CD4-positive, alpha-beta T cell treated with Interleukin-15 for 1 hour (primary cell): ENCODE measurements around the gene SETD4.
A peak's percentile ranks its signal among the peaks of the same experiment; 100 is the strongest.
"Not testable (repeated sequence)": the region's sequence is repeated elsewhere in the genome, so short reads cannot be mapped to it uniquely, and the experiment has no call there.

Experiments
- DNase-seq: peaks from one replicate; pipeline ENCODE4 v3.0.0-alpha.2; 2020

SETD4 gene, protein sequence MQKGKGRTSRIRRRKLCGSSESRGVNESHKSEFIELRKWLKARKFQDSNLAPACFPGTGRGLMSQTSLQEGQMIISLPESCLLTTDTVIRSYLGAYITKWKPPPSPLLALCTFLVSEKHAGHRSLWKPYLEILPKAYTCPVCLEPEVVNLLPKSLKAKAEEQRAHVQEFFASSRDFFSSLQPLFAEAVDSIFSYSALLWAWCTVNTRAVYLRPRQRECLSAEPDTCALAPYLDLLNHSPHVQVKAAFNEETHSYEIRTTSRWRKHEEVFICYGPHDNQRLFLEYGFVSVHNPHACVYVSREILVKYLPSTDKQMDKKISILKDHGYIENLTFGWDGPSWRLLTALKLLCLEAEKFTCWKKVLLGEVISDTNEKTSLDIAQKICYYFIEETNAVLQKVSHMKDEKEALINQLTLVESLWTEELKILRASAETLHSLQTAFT

DNA sequence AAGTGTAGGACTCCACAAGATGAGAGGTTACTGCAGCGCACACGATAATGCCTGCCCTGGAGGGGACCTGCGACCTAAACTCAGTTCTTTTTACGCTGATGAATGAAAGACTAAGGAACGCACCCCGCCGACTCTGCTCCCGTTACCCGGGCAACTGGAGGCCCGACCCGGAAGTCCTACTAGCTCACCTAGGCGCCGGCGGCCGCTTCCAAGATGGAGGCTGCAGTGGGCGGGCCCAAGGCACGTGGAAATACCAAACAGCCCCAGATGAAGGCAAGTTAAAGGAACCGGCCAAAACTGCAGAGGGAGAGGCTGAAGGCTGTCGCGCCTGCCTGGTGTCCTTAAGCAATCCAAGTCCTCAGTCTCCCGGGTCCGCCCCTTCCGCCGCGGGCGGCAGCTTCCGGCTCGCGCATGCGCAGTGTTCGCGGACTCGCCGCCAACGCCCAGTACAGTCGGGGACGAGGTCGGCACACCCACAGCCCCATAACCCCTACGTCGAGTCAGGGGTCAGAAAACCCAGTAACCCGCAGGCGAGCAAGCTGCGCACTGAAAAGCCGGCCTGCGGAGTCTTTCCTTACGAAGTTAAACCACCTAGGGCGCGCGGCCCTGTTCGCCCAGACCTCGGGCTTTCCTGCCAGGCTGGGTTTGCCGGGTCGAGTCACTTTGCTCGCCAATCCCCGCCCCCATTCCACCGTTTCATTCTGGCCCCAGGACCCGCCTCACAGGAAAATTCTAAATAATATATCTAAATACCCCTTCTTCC, at the start of gene SETD4:
Gene SETD4, minus strand, starts transcription at position 368 of the 763 bp plus-strand sequence. CDS start 1,638 bp downstream, outside the sequence.
- DNase-seq, result peak; percentile 91

DNA sequence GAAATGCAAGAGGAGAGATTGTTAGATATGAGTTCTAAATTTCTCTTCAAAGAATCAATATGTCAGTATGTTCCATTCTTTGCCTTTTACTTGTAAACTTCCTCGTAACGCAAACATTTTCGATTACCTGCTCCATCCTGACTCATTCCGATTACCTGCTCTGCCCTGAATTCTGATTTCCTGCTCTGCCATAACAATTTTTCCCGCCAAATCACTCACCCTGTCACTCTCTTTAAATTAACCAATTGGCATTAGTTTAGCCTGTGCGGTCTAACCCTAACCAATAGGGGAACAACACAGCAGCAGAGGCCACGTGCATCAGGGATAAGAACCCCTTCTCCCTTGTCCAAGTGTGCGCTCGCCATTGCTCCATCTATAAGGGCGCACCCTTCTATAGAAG, 49.5 kb upstream of the SETD4 start:
- no peak for DNase-seq

DNA sequence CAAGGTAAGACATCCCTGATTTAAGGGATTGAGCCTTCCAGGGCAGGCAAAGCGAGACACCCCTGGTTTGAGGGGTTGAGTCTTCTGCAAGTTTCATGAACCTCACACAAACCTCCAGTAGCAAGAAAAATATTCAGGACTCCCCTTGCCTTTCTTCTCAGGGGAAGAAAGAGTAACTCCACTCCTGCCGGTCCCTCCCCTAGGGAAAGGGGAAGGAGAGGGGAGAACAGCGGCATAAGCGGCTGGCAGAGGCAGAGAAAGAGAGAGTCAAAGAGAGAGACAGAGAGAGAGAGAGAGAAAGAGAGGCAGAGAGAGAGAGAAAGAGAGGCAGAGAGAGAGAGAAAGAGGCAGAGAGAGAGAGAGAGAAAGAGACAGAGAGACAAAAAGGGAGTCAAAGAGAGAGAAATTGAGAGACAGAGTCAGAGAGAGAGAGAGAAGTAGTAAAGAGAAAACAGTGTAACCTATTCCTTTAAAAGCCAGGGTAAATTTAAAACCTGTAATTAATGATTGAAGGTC, 45.1 kb upstream of the SETD4 start:
- DNase-seq, result no peak

DNA sequence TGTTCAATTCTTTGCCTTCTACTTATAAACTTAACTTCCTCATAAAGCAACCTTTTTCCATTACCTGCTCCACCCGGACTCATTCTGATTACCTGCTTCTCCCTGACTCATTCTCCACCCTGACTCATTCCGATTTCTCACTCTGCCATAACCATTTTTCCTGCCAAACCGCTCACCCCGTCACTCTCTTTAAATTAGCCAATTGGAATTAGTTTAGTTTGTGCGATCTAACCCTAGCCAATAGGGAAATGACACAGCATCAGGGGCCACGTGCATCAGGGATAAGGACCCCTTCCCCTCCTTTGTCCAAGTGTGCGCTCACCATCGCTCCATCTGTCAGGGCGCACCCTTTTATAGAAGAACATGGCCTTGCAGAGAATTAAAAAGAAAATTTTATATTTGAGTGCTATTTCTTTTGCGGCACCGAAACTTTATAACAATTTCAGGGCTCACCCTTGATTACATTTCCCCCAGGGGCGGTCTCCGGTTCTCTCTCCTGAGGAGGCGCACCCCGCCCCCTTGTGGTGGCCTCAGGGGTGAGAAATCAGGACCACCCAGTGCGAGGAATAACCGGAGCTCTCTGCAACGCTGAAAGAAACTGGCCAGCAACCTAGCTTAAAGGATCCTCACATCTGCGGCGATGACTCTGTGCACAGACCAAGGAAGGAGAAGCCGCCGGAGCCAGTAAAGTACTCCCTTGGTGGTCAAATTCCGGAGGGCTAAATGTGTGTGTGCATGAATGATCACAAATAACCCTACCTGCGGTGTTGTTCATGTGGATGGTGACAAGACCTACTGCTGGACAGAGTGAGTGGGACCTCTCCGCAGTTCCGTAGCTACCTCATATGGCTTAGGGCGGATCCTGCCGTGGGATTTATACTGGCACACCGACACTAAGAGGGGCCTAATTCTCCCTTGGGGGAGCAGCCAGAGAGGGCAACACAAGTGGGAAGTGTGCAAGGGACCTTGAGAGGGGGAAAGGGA, 44.3 kb upstream of the SETD4 start:
- peak; percentile 43 for DNase-seq

DNA sequence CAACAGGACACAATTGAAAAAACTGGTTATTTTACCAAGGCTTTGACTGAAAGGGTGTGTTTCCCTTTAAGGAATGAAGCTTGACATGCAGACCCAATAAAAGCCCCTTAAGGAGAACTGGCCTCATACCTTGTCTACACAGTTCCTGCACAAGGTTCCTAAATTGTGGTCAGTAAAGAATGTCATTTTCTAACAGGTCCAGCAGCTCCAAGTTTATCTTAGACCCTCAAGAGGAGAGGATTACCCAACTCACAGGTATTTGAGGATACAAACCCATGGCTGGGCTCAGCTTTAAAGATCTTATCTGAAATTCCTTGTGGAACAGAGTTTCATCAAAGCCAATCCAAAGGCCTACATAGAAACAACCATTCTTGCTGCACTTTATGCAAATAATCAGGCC, 43.1 kb upstream of the SETD4 start:
- DNase-seq, result no peak

DNA sequence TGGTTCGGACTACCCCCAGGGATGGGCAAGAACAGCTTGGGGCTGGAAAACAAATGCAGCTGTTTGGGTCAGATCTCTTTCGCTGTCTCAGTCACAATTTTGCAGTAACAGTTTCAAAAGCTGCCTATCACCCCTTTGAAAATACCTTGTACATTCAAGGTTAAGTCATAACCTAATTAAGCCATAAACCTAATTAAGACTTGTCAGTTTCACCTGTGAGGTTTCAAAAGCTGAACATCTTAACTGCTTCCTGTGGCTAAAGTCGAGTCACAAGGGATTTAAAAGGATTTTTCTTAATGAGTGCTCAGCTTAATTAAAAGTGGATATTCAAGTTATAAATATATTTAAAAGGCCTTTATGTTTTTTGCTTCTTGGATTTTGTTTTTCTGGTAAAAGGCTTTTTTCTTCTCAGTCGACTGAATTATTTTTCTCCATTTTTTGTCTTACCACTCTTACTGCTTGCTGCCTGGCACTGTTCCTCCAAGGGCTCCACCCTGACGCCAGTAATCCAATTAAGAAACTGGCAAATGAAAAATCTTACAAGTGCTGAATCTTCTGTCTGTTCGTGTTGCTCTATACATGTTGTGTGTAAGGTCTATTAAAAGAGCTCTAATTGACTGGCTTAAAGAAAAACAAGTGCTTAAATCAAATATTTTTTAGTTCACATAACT, 40.8 kb upstream of the SETD4 start:
- no peak for DNase-seq

DNA sequence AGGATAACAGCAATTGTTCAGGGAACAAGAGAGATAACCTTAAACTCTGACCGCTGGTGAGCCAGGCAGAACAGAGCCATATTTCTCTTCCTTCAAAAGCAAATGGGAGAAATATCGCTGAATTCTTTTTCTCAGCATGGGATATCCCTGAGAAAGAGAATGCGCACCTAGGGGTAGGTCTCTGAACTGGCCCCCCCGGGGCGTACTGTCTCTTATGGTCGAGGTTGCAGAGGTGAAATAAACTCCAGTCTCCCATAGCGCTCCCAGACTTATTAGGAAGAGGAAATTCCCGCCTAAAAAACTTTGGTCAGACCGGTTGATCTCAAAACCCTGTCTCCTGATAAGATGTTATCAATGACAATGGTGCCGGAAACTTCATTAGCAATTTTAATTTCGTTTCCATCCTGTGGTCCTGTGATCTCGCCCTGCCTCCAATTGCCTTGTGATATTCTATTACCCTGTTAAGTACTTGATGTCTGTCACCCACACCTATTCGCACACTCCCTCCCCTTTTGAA, 39.4 kb upstream of the SETD4 start:
- DNase-seq, result not testable (repeated sequence)

DNA sequence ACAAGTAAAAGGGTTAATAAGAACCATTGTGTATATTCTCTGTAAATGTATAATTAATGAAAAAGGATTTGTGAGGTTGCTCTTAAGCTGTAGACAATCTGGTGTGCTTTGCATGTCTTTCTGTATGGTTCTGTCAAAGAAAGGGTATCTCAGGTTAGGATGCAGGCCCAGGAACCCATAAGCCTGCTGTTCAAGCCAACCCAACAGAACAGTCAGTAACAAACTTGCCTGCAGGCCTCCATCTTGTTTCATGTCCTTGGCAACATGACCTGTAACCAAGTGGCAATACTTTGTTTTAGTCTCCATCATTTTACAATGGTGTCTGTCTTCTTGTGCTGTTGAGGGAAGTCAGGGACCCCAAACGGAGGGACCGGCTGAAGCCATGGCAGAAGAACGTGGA, 38.7 kb upstream of the SETD4 start:
- no peak for DNase-seq

DNA sequence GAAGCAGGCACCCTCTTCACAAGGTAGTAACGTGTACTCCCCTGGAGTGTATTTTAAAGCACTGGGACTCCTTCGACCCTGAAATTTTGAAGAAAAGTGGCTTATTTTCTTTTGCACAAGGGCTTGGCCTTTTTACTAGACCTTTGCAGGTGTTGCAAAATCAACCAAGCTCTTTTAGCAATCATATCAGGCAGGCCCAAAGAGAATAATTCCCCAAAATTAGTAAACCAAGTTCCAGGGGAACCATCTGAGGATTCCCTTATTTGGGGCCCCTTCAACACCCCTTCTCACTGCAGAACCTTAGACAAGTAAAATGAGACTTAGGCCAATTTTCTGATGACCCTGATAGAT, 37.8 kb upstream of the SETD4 start:
- DNase-seq, result no peak

DNA sequence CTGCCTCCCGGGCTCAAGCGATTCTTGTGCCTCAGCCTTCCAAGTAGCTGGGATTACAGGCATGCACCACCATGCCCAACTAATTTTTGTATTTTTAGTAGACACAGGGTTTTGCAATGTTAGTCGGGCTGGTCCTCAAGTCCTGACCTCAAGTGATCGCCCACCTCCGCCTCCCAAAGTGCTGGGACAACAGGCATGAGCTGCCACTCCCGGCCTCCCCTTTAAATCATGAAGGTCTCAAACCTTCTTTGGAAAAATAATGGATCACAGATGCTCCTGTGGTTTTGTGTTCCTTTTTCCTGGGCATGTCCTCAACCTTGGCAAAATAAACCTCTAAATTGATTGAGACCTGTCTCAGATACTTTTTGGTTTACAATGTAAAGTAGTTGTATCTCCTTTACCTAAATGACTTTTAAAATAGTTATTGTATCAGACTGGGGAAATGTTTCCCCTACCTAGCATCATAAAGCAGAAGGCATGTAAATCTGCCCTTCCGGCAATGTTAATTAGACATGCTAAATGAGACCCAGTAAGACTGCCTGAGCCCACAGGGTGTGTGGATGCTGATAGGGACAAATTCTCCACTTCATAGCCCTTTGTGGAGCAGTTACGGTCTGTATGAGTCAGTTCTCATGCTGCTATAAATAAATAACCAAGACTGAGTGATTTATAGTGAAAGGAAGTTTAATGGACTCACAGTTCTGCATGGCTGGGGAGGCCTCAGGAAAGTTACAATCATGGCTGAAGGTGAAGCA, 37.3 kb upstream of the SETD4 start:
- DNase-seq, result no peak

DNA sequence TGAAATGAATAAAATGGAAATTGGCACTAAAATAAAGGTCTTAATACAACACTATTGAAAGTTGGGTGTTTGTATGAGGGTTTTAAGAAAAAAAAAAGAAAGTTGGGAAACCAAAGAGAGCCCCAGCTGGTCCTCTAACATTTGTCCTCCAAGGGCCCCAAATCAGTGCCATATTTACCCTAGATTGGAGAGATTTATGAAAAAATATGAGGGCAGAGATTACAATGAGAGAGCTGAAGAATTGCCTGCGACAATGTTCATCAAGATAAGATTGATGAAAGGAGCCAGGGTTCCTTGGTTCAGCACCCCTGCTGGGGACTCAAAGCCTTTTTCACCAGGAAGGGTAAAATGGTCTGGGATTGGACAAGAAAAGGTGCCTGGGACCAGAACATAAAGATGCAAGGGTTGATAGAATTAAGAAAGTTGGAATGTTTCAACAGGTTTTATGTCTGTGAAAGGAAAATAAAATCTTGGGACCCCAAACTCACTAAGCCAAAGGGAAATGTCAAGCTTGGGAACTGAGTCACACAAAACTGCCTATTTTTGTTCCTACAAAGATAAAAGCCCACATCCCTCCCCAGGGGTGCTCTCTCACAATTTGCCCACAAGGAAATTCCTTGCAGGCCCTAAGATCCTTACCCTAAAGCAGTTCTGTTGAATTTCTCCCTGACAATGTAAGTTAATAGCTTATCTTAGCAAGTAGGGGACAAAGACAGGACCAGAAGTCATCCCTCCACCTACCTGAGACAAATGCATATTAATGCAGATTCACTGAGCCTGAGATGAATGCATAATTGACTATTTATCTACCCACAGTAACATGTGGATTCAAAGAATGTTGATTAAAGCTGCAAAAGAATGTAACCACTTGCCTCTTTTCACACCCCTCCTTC, 36.3 kb upstream of the SETD4 start:
- DNase-seq, result no peak

DNA sequence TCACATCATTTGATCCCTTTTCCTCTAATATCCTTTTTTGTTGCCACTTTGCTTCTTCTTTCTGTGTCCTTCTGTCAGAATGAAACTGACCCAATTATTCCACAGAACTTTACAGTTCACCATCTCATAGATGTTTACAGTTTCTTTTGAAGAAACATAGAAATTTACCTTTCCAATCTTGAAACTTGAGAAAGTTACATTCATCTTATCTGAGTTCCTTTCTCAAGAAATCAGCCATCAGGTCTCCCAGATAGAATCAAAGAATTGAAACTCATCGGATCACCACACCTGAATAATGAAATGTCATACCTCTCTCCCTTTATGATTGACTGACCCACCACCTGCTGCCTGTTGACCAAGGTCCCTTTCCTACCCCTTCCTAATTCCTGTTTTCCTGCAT, 33.2 kb upstream of the SETD4 start:
- DNase-seq, result no peak

DNA sequence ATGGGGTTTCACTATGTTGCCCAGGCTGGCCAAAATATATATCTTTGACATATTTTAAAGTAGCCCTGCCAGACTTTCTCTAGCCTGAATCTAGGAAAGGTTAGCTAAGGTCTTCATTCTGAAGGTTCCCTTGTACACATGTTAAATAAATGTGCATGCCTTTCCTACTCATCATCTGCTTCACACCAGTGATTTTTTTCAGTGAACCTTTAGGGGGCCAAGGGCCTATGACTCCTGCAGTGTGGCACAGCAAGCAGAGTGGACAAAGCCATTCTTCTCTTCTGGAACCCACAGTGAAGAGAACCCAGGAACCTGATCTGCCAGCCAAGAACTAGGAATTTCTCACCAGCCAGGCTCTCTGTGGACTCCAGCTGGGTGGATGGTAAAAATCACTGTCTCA, 32.4 kb upstream of the SETD4 start:
- no peak for DNase-seq

DNA sequence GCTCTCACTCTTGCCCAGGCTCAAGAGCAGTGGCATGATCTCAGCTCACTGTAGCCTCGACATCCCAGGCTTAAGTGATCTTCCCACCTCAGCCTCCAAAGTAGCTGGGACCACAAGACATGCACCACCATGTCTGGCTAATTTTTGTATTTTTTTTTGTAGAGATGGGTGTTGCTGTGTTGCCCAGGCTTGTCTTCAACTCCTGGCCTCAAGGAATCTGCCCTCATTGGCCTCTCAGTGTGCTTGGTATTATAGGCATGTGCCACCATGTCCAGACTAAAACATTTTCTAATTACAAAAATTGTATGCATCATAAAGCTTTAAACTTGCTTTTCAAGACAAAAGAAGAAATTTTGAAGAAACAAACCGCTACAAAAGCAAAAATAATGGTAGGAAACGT, 29.6 kb upstream of the SETD4 start:
- no peak for DNase-seq

DNA sequence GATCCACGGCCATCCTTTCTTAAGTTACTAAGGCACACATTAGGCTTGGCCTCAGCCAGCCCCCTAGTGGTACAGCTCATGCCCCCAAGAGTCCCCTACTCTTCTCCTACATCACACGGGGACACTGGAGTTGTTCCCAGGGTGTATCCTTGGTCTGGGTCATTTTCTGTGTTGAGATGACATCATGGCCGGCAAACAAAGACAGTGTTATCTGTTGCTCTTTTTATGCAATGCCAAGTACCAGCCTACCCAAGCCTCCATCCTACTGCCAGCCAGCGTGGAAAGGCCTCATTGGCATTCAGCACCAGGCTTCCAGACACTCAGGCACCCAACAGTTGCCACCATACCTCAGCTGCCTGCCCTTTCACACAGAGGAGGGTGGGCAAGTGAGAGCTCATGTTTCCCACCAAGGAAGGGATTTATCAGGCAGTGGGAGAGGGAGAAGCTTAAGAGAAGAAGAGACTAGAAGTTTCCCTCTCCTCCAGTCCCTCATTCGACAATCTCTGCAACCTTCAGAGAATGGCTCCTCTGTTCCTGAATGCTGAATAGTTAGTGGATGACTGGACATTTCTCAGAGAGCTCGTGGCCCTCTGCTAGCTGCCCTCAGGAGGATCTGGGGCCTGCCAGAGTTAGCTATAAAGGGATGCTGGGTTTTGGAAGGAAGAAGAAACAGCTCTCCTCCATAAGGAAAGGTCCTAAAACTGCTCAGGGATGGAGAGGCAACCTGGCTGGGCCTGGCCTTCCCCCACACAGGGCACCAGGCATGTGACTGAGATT, 27.2 kb upstream of the SETD4 start:
- no peak for DNase-seq

DNA sequence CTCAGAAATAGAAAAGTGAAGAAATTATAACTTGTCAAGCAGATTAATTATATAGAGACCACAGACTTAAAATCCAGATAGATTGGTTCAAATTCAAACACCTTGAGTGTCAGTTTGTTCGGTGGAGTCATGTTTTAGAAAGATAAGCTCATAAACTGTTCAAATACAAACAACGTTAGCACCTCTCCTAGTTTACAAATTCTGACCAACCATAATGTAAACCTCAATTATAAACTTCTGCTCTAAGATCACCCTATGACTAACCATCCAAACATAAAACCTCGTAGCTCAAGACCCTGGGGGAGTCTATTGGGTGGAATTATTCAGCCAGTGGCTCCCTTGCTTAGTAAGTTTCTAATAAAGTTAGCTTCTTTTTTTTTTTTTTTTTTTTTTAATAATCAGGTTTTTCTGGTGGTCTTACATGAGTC, 21.9 kb upstream of the SETD4 start:
- no peak for DNase-seq

DNA sequence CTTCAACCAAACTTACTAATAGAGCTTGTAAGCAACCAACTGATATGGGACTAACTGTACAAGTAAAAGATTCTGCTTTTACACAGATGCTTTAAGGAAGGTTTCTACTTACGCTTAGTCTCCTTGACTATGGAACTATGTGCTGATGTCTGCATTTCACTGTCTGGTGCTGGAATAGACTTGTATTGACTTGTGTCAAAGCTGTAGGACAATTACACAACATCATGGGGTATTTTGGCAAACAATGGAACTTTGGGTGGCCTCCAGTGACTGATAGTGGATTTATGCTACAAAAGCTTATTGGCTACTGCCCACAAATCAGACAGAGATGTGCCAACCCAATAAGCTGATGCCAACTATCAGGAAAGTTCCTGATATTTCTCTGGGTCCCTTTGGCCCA, 20.1 kb upstream of the SETD4 start:
- no peak for DNase-seq

DNA sequence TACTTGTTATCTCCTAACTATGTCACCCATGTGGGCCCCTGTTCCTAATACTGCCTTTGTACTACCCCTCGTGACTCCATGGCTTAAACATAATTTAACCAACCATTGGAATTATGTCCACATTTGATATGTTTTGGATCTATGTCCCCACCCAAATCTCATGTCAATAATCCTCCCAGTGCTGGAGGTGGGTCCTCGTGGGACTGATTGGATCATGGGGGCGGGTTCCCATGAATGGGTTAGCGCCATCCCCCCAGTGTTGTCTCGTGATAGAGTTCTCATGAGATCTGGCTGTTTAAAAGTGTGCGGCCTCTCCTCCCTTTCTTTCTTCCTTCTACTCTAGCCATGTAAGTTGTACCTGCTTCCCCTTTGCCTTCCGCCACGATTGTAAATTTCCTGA, 19.3 kb upstream of the SETD4 start:
- DNase-seq, result no peak

DNA sequence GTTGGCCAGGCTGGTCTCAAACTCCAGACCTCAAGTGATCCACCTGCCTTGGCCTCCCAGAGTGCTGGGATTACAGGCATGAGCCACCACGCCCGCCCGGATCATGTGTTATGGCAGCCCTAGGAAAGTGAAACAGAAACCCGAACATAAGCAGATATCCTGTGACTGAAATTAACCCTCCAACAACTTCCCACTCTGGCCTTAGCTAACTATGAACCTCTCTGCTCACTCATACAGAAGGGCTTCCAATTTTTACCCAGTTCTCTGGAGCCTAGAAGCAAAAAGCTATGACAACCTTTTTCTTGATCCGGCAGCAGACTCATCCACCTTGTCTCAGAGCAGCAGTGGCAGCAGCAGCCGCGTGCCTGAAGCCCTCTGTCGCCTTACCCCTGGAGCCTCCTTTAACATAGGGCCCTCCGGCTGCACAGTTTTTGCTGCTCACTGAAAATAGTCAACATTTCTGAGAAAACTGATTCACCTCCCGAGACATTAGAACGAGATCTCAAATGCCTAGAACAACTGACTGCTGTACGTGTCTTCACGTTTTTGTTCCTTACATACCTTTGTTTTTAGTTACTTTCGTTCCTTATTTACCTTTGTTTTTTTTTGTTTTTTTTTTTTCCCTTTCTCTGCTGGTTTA, 18.8 kb upstream of the SETD4 start:
- DNase-seq, result peak; percentile 25
